KMS-11 (cell line): Measurements from ENCODE around the gene MGAT4A.

ENCODE experiments used
- H2AFZ ChIP-seq: fragments of 200-600 bp; sonication (generic); 2 replicates; pipeline ENCODE4 v1.6.1; 2016; ENCODE audit warnings: antibody characterized with exemption, mixed run types, low read depth
- H3K27ac ChIP-seq: fragments of 200-600 bp; sonication (generic); 2 replicates; pipeline ENCODE4 v1.6.1; 2016; ENCODE audit warnings: mild to moderate bottlenecking, mixed run types
- H3K27me3 ChIP-seq: fragments of 200-600 bp; sonication (generic); 2 replicates; pipeline ENCODE4 v1.6.1; 2017; ENCODE audit warnings: mild to moderate bottlenecking, low read depth, mixed run types, moderate library complexity; ENCODE audit not compliant: insufficient read depth
- H3K36me3 ChIP-seq: fragments of 200-600 bp; sonication (generic); 2 replicates; pipeline ENCODE4 v1.6.1; 2017; ENCODE audit warnings: mild to moderate bottlenecking, mixed run types; ENCODE audit not compliant: insufficient read depth
- H3K4me1 ChIP-seq: fragments of 200-600 bp; sonication (generic); 2 replicates; pipeline ENCODE4 v1.6.1; 2016; ENCODE audit warnings: mild to moderate bottlenecking, low read depth, mixed run types; ENCODE audit not compliant: poor library complexity, severe bottlenecking
- H3K4me2 ChIP-seq: fragments of 200-600 bp; sonication (generic); 2 replicates; pipeline ENCODE4 v1.7.0; 2016; ENCODE audit warnings: mild to moderate bottlenecking, mixed run types
- H3K4me3 ChIP-seq: fragments of 200-600 bp; sonication (generic); IDR thresholded peaks from 2 replicates; pipeline ENCODE4 v1.6.1; 2017; ENCODE audit warnings: low read depth, low read length, mixed read lengths; ENCODE audit not compliant: insufficient read depth
- H3K79me2 ChIP-seq: fragments of 200-600 bp; sonication (generic); 2 replicates; pipeline ENCODE4 v1.6.1; 2016; ENCODE audit warnings: low read depth, mixed run types; ENCODE audit not compliant: insufficient read depth
- H3K9ac ChIP-seq: fragments of 200-600 bp; sonication (generic); 2 replicates; pipeline ENCODE4 v1.6.1; 2016; ENCODE audit warnings: mild to moderate bottlenecking, mixed run types
- H4K20me1 ChIP-seq: fragments of 200-600 bp; sonication (generic); 2 replicates; pipeline ENCODE4 v1.6.1; 2016; ENCODE audit warnings: mild to moderate bottlenecking, mixed run types; ENCODE audit not compliant: insufficient read depth
- TF ChIP-seq, protein P1 (sequence below): fragments of 200-600 bp; sonication (generic); conservative IDR thresholded peaks from 2 replicates; pipeline ENCODE4 v1.6.1; 2017; ENCODE audit warnings: low read depth, mild to moderate bottlenecking, antibody characterized with exemption, low read length, moderate library complexity, mixed read lengths

Gene MGAT4A

GRCh38 chr2:98701230-98701629 lies 29.7 kb downstream of the MGAT4A start:
- Histone ChIP-seq H3K9ac (no peak overlapping the region), H4K20me1 (no peaks in the 10 kb centered on the region), H3K36me3 (no peaks in the 10 kb centered on the region), H3K4me2 (no peak overlapping the region), H2AFZ (no peak overlapping the region), H3K4me3 (no peak overlapping the region), H3K79me2 (no peaks in the 10 kb centered on the region), H3K4me1 (no peaks in the 10 kb centered on the region), H3K27ac (no peak overlapping the region), H3K27me3 (no peaks in the 10 kb centered on the region)
- TF ChIP-seq, protein P1, sequence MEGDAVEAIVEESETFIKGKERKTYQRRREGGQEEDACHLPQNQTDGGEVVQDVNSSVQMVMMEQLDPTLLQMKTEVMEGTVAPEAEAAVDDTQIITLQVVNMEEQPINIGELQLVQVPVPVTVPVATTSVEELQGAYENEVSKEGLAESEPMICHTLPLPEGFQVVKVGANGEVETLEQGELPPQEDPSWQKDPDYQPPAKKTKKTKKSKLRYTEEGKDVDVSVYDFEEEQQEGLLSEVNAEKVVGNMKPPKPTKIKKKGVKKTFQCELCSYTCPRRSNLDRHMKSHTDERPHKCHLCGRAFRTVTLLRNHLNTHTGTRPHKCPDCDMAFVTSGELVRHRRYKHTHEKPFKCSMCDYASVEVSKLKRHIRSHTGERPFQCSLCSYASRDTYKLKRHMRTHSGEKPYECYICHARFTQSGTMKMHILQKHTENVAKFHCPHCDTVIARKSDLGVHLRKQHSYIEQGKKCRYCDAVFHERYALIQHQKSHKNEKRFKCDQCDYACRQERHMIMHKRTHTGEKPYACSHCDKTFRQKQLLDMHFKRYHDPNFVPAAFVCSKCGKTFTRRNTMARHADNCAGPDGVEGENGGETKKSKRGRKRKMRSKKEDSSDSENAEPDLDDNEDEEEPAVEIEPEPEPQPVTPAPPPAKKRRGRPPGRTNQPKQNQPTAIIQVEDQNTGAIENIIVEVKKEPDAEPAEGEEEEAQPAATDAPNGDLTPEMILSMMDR, result no peak

DNA sequence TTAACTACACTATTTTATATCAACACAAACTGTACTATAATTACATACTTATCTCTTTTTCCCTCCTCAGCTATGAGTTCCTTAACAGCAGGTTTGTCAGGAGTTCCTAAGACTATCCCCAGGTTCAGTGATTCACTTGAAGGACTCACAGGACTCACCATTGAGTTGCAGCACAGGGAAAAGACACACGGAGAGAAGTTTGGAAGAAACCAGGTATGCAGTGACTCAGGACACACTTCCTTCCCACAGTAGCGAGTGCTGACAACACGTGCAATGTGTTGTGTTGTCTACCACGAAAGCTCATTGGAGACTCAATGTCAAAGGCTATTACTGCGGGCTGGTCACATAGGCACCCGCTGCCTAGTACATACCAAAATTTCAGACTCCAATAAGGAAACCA lies 32.0 kb downstream of the MGAT4A start:
- Histone ChIP-seq H3K4me3 (no peak overlapping the region), H3K27ac (no peak overlapping the region), H4K20me1 (no peaks in the 10 kb centered on the region), H3K36me3 (no peaks in the 10 kb centered on the region), H3K79me2 (no peaks in the 10 kb centered on the region), H3K4me2 (no peak overlapping the region), H3K4me1 (no peaks in the 10 kb centered on the region), H3K9ac (no peak overlapping the region), H2AFZ (no peak overlapping the region), H3K27me3 (no peaks in the 10 kb centered on the region)
- TF ChIP-seq, protein P1, result no peak

GRCh38 chr2:98697651-98698337 lies 33.1 kb downstream of the MGAT4A start:
- no peak overlapping the region for H3K9ac ChIP-seq
- no peaks in the 10 kb centered on the region for H3K27me3 ChIP-seq
- no peaks in the 10 kb centered on the region for H3K36me3 ChIP-seq
- TF ChIP-seq, protein P1, result no peak
- H3K27ac ChIP-seq, result no peak overlapping the region
- H3K79me2 ChIP-seq, result no peaks in the 10 kb centered on the region
- no peak overlapping the region for H2AFZ ChIP-seq
- H4K20me1 ChIP-seq, result no peaks in the 10 kb centered on the region
- no peak overlapping the region for H3K4me2 ChIP-seq
- no peaks in the 10 kb centered on the region for H3K4me1 ChIP-seq
- no peak overlapping the region for H3K4me3 ChIP-seq

DNA sequence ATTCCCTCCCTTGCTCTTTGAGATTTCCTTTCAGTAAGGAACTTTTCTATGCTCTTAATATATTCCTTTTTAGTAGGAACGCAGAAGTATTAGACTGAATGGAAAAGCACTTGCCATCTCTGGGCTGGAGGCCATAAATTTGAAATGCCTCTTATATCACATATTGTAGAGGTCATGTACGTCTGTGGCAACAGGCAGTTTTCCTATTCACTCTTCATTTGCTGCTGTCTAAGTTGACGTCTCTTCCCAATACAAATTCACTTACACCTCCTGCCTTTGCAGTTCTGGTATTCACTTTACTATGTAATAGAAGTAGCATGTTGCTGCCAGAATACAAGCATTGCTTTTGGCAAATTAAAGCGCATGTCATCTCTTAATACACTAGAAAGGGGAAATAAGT lies 34.7 kb downstream of the MGAT4A start:
- Histone ChIP-seq H3K36me3 (no peaks in the 10 kb centered on the region), H3K4me3 (no peak overlapping the region), H2AFZ (no peak overlapping the region), H3K27me3 (no peaks in the 10 kb centered on the region), H3K4me1 (no peaks in the 10 kb centered on the region), H3K4me2 (no peak overlapping the region), H3K9ac (no peak overlapping the region), H3K27ac (no peak overlapping the region), H3K79me2 (no peaks in the 10 kb centered on the region), H4K20me1 (no peaks in the 10 kb centered on the region)
- TF ChIP-seq, protein P1, result no peak
